HepG2 (cell line): Measurements from ENCODE around the gene KAZN. TPM values are rescaled to one million over a fixed set of nuclear protein-coding genes. Genes with fewer than 3 reads are reported as not detected.
A peak's percentile ranks its signal among the peaks of the same experiment; 100 is the strongest.

Source experiments
- CENPX ChIP-seq: sonication (generic); formaldehyde crosslinking; IDR thresholded peaks from 2 replicates; pipeline ENCODE4 v1.9.0; 2021; ENCODE audit warnings: mild to moderate bottlenecking, missing genetic modification reagents, moderate library complexity
- CHCHD3 ChIP-seq: sonication (generic); formaldehyde crosslinking; IDR thresholded peaks from 2 replicates; pipeline ENCODE4 v1.8.0; 2022; ENCODE audit warnings: mild to moderate bottlenecking, missing genetic modification reagents, moderate library complexity
- FOXA3 ChIP-seq: IDR thresholded peaks from 2 replicates; pipeline ENCODE4 v1.6.1; 2016; ENCODE audit warnings: missing genetic modification reagents, missing compliant biosample characterization
- HMGA1 ChIP-seq: sonication (generic); formaldehyde crosslinking; conservative IDR thresholded peaks from 2 replicates; pipeline ENCODE4 v1.4.0; 2020; ENCODE audit warnings: missing genetic modification reagents
- KDM6A ChIP-seq: IDR thresholded peaks from 2 replicates; pipeline ENCODE4 v1.6.1; 2016; ENCODE audit warnings: low read depth
- MBNL3 ChIP-seq: fragments of 250-450 bp; sonication (Bioruptor Pico); conservative IDR thresholded peaks from 2 replicates; pipeline ENCODE4 v1.8.0; 2022; ENCODE audit warnings: mild to moderate bottlenecking, inconsistent platforms
- RFX3 ChIP-seq: IDR thresholded peaks from 2 replicates; pipeline ENCODE4 v1.6.1; 2016; ENCODE audit warnings: missing biosample characterization, missing genetic modification reagents
- SRSF1 ChIP-seq: fragments of 200-400 bp; formaldehyde crosslinking; optimal IDR thresholded peaks from 2 replicates; pipeline ENCODE3; 2017; ENCODE audit warnings: mild to moderate bottlenecking, low read depth, low read length, moderate library complexity
- TCF12 ChIP-seq, 2 experiments: fragments of 450-650 bp in 1 of 2; sonication (generic) in 1 of 2; formaldehyde crosslinking in 1 of 2; IDR thresholded peaks; 2 replicates each; pipeline versions ENCODE4 v1.6.1 to v1.8.0; 2017 to 2022; ENCODE audit warnings: antibody characterized with exemption in 1 of 2, mild to moderate bottlenecking in 1 of 2, missing genetic modification reagents in 1 of 2, moderate library complexity in 1 of 2
- ZFP41 ChIP-seq: sonication (generic); formaldehyde crosslinking; IDR thresholded peaks from 2 replicates; pipeline ENCODE4 v1.4.0; 2020; ENCODE audit warnings: mild to moderate bottlenecking, missing genetic modification reagents, borderline replicate concordance
- ZNF30 ChIP-seq: sonication (generic); formaldehyde crosslinking; IDR thresholded peaks from 2 replicates; pipeline ENCODE4 v1.5.0; 2020; ENCODE audit warnings: mild to moderate bottlenecking, missing genetic modification reagents
- ZNF326 ChIP-seq: sonication (generic); formaldehyde crosslinking; IDR thresholded peaks from 2 replicates; pipeline ENCODE4 v1.4.0; 2020; ENCODE audit warnings: missing genetic modification reagents, borderline replicate concordance
- ZNF335 ChIP-seq: sonication (generic); formaldehyde crosslinking; IDR thresholded peaks from 2 replicates; pipeline ENCODE4 v1.4.0; 2020; ENCODE audit warnings: missing genetic modification reagents
- ZNF615 ChIP-seq: sonication (generic); formaldehyde crosslinking; IDR thresholded peaks from 2 replicates; pipeline ENCODE4 v1.5.0; 2020; ENCODE audit warnings: mild to moderate bottlenecking, missing genetic modification reagents, borderline replicate concordance
- ZNF773 ChIP-seq: sonication (generic); formaldehyde crosslinking; IDR thresholded peaks from 2 replicates; pipeline ENCODE4 v1.4.0; 2020; ENCODE audit warnings: missing genetic modification reagents, borderline replicate concordance
- polyA plus RNA-seq, 8 experiments: library from polyadenylated mRNA; depleted of rRNA in 3 of 8; stranded (reverse) in 7 of 8; unstranded in 1 of 8; fragments of >200 nt; fragmentation: Illumina TruSeq in 4 of 8; extraction: Trizol in 4 of 8; gene quantifications; 2 replicates each; pipeline versions ENCODE4 v1.2.1 to v1.2.3, GENCODE V29; 2011 to 2016; ENCODE audit warnings: low read depth in 4 of 8, missing spikeins in 1 of 8, mixed read lengths in 1 of 8; ENCODE audit not compliant: insufficient read depth in 1 of 8
- total RNA-seq, 5 experiments: library from RNA; depleted of rRNA; stranded (reverse); fragments of >200 nt; fragmentation: Illumina TruSeq; extraction: Trizol; gene quantifications; 2 replicates each; pipeline ENCODE4 v1.2.3, GENCODE V29; 2016; ENCODE audit warnings: low read depth in 1 of 5
- TF ChIP-seq, protein P1 (sequence below): sonication (generic); formaldehyde crosslinking; IDR thresholded peaks from 2 replicates; pipeline ENCODE4 v1.8.1; 2023; ENCODE audit warnings: mild to moderate bottlenecking, missing genetic modification reagents
- TF ChIP-seq, protein P2 (sequence below): IDR thresholded peaks from 2 replicates; pipeline ENCODE4 v1.6.1; 2016; ENCODE audit warnings: control low read depth
- TF ChIP-seq, protein P3 (sequence below): IDR thresholded peaks from 2 replicates; pipeline ENCODE4 v1.6.1; 2012; ENCODE audit warnings: low read depth, low read length, improper control_type of control experiment
- TF ChIP-seq, protein P4 (sequence below): sonication (generic); formaldehyde crosslinking; IDR thresholded peaks from 2 replicates; pipeline ENCODE4 v1.4.0; 2020; ENCODE audit warnings: missing genetic modification reagents
- TF ChIP-seq, protein P5 (sequence below): sonication (generic); formaldehyde crosslinking; IDR thresholded peaks from 2 replicates; pipeline ENCODE4 v1.5.1; 2020; ENCODE audit warnings: mild to moderate bottlenecking, missing genetic modification reagents, moderate library complexity

KAZN gene
- total and polyA plus RNA-seq, 2 of the 13 experiments (the other 11 are each of a cell fraction or from before 2014, with no cell fraction given), result 10.4 to 13.5 TPM

DNA sequence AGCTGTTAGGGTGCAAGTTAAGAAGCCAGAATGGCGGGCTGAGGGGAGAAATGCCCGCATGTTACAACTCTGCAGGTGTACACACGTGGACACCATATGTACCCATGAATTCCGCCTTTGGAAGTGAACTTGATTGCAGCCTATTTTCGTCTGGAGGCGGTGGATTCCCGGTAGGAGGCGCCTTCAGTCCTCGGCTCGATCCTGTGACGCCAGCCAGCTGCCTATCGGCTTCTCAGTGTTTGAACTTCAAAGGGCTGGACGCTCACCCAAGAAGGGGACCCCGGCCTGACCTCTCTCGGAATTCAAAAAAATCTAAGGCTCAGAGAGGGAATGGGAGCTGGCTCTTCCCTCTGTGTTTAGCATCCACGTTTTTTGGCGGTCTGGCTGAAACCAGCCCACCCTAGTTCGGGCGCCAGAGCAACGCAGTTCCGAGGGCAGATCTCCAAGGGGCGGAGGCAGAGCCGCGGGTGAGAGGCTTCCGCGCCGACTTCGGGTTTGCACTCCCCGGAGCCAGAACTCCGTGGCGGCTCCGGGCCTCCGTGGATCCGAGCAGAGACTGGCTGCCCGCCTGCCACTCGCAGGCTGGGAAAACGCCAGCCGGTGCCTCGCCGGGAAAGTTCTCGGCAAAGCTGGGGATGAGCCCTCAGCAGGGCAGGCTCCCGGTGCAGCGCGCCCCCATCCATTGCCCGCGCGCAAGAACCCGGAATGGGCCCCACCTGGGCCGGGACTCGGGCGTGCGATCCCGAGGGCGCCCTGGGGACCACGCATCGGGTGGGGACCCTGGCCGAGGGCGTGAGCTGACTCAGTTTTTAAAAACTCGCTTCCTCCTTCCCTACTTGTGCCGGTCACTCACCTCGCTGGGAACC lies 554.1 kb downstream of the KAZN start (continued):
- TF ChIP-seq, protein P1, sequence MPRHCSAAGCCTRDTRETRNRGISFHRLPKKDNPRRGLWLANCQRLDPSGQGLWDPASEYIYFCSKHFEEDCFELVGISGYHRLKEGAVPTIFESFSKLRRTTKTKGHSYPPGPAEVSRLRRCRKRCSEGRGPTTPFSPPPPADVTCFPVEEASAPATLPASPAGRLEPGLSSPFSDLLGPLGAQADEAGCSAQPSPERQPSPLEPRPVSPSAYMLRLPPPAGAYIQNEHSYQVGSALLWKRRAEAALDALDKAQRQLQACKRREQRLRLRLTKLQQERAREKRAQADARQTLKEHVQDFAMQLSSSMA (CRISPR knock-in tag), result 0 out of 2 replicates have a peak, but pooled peaks have one; percentile 60
- TF ChIP-seq, protein P2, sequence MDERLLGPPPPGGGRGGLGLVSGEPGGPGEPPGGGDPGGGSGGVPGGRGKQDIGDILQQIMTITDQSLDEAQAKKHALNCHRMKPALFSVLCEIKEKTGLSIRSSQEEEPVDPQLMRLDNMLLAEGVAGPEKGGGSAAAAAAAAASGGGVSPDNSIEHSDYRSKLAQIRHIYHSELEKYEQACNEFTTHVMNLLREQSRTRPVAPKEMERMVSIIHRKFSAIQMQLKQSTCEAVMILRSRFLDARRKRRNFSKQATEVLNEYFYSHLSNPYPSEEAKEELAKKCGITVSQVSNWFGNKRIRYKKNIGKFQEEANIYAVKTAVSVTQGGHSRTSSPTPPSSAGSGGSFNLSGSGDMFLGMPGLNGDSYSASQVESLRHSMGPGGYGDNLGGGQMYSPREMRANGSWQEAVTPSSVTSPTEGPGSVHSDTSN, result no peak
- TF ChIP-seq ZNF30 (CRISPR knock-in tag) (no peak), TCF12 (IDR thresholded peaks at IDR 0.05) (no peak), TCF12 (CRISPR knock-in tag; IDR thresholded peaks at IDR 0.05) (0 out of 2 replicates have a peak, but pooled peaks have one; percentile 26), ZFP41 (no peak), KDM6A (no peak), HMGA1 (CRISPR knock-in tag) (no peak), CENPX (CRISPR knock-in tag) (no peak), CHCHD3 (CRISPR knock-in tag) (no peak), ZNF615 (CRISPR knock-in tag) (no peak), SRSF1 (no peak), ZNF335 (CRISPR knock-in tag) (no peak), FOXA3 (CRISPR knock-in tag) (peak; percentile 69), ZNF326 (CRISPR knock-in tag) (no peak), MBNL3 (no peak), RFX3 (CRISPR knock-in tag) (no peak), ZNF773 (CRISPR knock-in tag) (no peak)
- TF ChIP-seq, protein P3, sequence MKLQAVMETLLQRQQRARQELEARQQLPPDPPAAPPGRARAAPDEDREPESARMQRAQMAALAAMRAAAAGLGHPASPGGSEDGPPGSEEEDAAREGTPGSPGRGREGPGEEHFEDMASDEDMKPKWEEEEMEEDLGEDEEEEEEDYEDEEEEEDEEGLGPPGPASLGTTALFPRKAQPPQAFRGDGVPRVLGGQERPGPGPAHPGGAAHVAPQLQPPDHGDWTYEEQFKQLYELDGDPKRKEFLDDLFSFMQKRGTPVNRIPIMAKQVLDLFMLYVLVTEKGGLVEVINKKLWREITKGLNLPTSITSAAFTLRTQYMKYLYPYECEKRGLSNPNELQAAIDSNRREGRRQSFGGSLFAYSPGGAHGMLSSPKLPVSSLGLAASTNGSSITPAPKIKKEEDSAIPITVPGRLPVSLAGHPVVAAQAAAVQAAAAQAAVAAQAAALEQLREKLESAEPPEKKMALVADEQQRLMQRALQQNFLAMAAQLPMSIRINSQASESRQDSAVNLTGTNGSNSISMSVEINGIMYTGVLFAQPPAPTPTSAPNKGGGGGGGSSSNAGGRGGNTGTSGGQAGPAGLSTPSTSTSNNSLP, result 0 out of 2 replicates have a peak, but pooled peaks have one; percentile 32
- TF ChIP-seq, protein P4, sequence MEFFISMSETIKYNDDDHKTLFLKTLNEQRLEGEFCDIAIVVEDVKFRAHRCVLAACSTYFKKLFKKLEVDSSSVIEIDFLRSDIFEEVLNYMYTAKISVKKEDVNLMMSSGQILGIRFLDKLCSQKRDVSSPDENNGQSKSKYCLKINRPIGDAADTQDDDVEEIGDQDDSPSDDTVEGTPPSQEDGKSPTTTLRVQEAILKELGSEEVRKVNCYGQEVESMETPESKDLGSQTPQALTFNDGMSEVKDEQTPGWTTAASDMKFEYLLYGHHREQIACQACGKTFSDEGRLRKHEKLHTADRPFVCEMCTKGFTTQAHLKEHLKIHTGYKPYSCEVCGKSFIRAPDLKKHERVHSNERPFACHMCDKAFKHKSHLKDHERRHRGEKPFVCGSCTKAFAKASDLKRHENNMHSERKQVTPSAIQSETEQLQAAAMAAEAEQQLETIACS (CRISPR knock-in tag), result no peak
- TF ChIP-seq, protein P5, sequence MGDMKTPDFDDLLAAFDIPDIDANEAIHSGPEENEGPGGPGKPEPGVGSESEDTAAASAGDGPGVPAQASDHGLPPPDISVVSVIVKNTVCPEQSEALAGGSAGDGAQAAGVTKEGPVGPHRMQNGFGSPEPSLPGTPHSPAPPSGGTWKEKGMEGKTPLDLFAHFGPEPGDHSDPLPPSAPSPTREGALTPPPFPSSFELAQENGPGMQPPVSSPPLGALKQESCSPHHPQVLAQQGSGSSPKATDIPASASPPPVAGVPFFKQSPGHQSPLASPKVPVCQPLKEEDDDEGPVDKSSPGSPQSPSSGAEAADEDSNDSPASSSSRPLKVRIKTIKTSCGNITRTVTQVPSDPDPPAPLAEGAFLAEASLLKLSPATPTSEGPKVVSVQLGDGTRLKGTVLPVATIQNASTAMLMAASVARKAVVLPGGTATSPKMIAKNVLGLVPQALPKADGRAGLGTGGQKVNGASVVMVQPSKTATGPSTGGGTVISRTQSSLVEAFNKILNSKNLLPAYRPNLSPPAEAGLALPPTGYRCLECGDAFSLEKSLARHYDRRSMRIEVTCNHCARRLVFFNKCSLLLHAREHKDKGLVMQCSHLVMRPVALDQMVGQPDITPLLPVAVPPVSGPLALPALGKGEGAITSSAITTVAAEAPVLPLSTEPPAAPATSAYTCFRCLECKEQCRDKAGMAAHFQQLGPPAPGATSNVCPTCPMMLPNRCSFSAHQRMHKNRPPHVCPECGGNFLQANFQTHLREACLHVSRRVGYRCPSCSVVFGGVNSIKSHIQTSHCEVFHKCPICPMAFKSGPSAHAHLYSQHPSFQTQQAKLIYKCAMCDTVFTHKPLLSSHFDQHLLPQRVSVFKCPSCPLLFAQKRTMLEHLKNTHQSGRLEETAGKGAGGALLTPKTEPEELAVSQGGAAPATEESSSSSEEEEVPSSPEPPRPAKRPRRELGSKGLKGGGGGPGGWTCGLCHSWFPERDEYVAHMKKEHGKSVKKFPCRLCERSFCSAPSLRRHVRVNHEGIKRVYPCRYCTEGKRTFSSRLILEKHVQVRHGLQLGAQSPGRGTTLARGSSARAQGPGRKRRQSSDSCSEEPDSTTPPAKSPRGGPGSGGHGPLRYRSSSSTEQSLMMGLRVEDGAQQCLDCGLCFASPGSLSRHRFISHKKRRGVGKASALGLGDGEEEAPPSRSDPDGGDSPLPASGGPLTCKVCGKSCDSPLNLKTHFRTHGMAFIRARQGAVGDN (CRISPR knock-in tag), result peak; percentile 41
